ENCODE measurements around the gene CACNA1G. TPM values are rescaled to one million over a fixed set of nuclear protein-coding genes. Genes with fewer than 3 reads are reported as not detected.

Gene CACNA1G
- total and polyA plus RNA-seq, 9 donors = 1.0 to 39.1 (median 4.7) TPM

DNA sequence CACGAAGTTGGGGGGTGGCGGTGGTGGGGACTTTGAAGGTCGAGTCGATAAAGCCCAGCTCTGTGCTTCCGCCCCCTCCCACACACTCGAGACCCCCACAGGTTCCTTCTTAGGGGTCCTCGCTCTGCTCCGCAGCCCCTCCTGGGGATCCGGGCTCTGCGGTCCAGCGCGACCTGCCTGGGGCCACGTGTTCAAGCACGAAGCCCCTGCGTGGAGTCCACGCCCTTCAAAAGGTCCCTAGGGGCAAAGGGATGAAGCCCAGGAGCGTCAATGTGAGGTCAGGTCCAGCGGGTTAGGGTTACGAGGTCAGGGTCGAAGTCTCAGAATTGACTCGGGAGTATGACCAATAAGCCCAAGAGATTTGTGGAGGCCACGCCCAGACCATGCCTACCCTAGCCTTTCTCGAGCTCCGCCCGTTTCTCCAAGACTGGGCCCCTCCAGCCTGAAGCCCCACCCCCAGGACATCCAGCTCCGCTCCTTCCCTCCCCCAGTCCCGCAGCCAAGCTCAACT lies 786 bp upstream of the CACNA1G start:
- H3K9me3 ChIP-seq = no peaks in the 10 kb centered on the region
- WGBS, 3 donors = 2 to 3% (median 2%) methylated on average over 25 to 27 of the region's 27 CpGs
- no peaks in the 10 kb centered on the region for H3K36me3 ChIP-seq
- intact Hi-C loops (cut with DNase I) = no loop called here
- H3K4me3 ChIP-seq = peak overlapping the region; percentile 51
- DNase-seq = peak; percentile 79 to 90 (median 86)
- peaks cover 14% of the 10 kb centered on the region for H3K4me1 ChIP-seq (ENCODE audit: insufficient read depth)
- peak overlapping the region in 1 of 2 donors; percentile 16 for H3K27ac ChIP-seq
- TF ChIP-seq, protein P1, sequence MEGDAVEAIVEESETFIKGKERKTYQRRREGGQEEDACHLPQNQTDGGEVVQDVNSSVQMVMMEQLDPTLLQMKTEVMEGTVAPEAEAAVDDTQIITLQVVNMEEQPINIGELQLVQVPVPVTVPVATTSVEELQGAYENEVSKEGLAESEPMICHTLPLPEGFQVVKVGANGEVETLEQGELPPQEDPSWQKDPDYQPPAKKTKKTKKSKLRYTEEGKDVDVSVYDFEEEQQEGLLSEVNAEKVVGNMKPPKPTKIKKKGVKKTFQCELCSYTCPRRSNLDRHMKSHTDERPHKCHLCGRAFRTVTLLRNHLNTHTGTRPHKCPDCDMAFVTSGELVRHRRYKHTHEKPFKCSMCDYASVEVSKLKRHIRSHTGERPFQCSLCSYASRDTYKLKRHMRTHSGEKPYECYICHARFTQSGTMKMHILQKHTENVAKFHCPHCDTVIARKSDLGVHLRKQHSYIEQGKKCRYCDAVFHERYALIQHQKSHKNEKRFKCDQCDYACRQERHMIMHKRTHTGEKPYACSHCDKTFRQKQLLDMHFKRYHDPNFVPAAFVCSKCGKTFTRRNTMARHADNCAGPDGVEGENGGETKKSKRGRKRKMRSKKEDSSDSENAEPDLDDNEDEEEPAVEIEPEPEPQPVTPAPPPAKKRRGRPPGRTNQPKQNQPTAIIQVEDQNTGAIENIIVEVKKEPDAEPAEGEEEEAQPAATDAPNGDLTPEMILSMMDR (IDR thresholded peaks at IDR 0.05) = peak in 1 of 3 donors; percentile 11
- TF ChIP-seq EP300 (IDR thresholded peaks at IDR 0.05) = no peak
- H3K27me3 ChIP-seq = no peaks in the 10 kb centered on the region

DNA sequence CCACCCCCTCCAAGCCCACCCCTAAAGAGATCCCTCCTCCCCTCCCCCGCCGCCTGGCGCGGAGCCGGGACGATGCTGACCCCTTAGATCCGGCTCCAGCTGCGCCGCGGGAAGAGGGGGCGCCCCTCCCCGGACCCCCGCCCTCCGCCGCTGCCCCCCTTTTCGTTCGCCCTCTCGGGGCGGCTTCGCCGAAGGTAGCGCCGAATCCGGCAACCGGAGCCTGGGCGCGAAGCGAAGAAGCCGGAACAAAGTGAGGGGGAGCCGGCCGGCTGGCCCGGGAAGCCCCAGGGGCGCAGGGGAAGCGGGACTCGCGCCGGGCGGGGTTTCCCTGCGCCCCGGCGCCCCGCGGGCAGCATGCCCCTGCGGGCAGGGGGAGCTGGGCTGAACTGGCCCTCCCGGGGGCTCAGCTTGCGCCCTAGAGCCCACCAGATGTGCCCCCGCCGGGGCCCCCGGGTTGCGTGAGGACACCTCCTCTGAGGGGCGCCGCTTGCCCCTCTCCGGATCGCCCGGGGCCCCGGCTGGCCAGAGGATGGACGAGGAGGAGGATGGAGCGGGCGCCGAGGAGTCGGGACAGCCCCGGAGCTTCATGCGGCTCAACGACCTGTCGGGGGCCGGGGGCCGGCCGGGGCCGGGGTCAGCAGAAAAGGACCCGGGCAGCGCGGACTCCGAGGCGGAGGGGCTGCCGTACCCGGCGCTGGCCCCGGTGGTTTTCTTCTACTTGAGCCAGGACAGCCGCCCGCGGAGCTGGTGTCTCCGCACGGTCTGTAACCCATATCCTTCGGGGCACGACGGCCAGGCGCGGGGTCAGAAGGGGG lies 623 bp downstream of the CACNA1G start:
- peaks cover 17% of the 10 kb centered on the region for H3K4me1 ChIP-seq (ENCODE audit: insufficient read depth)

DNA sequence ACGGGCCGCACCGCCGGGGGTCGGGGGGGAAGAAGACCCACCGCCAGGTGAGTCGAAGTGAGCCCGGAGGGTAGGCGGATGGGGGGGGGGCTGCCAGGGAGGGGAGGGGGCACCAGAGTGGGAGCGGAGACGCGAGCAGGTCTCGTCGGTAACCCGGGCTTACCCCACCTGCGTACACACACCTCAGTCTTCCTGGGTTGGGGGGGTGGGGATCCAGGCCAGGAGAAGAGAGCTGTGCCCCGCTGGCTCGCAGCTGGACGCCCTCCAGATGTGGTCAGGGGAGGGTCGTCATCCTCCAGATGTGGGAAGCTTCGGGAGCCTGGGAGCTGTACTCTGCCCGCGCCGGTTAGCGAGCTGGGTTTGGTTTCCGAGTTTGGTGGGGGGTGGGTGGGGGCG lies 1.2 kb downstream of the CACNA1G start:
- H3K27ac ChIP-seq = peak overlapping the region in 1 of 2 donors; percentile 32
- H3K9me3 ChIP-seq = no peaks in the 10 kb centered on the region
- no peaks in the 10 kb centered on the region for H3K27me3 ChIP-seq
- no peaks in the 10 kb centered on the region for H3K36me3 ChIP-seq
- intact Hi-C loops (cut with DNase I) = no loop called here
- peaks cover 17% of the 10 kb centered on the region for H3K4me1 ChIP-seq (ENCODE audit: insufficient read depth)
- TF ChIP-seq POLR2A (IDR thresholded peaks at IDR 0.05) = no peak
- TF ChIP-seq EP300 (IDR thresholded peaks at IDR 0.05) = no peak
- TF ChIP-seq, protein P1 (IDR thresholded peaks at IDR 0.05) = no peak
- peak overlapping the region; percentile 51 for H3K4me3 ChIP-seq
- 0 to 2% (median 1%) methylated on average over 1 to 27 of the region's 27 CpGs for WGBS, 3 donors
- peak in 1 of 5 donors; percentile 62 for DNase-seq

More for the DNA sequence above, 623 bp downstream of the CACNA1G start:
- intact Hi-C loops (cut with DNase I) = no loop called here
- Histone ChIP-seq H3K9me3 (no peaks in the 10 kb centered on the region), H3K27ac (peak overlapping the region in 1 of 2 donors; percentile 32), H3K36me3 (no peaks in the 10 kb centered on the region), H3K4me3 (peak overlapping the region; percentile 51), H3K27me3 (no peaks in the 10 kb centered on the region)
- DNase-seq = peak in 4 of 5 donors; percentile 64 to 77 (median 74)
- TF ChIP-seq, protein P1 (IDR thresholded peaks at IDR 0.05) = no peak
- TF ChIP-seq EP300 (IDR thresholded peaks at IDR 0.05) = no peak
- no peak for TF ChIP-seq POLR2A (IDR thresholded peaks at IDR 0.05)
- WGBS, 3 donors = 1 to 4% (median 2%) methylated on average over 33 to 82 of the region's 88 CpGs

DNA sequence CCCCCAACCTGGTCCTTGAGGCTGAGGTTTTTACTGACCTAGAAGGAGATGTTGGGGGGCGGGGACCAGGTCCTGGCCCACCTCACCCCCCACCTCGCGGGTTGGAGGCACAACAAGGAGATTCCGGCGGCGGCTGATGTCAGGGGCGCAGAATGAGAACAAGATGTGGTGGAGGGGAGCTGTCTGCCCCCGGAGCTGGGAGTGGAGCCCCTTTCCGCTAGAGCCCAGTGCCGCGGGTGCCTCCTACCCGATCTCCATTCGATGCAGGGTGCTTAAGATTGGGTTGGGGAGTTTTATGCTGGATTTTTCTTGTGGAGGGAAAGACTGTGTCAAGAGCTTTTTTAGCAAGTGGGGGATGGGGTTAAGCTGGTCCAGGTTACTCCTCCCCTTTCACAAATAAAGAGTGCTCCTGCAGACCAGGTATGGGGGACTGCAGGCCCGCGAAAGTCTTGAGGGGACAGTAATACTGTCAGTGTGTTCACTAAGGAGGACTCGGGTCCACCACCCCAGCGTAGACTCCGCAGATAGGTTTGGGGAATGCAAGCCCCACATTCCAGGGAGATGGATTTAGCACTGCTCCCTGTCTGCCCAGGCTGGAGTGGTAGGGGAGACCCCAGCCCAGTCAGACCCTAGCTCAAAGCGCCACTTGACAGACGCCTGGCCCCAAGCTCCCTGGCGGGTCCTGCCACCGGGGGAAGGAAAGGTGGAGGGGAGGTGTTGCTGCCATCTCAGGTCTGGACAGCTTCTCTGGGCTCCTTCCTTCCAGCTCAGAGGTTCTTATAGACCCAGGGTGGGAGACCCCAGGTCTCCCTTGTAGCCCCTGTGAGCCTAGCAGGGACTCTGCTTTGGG lies 2.0 kb downstream of the CACNA1G start:
- no peaks in the 10 kb centered on the region for H3K9me3 ChIP-seq
- H3K27me3 ChIP-seq = no peaks in the 10 kb centered on the region
- TF ChIP-seq EP300 (IDR thresholded peaks at IDR 0.05) = no peak
- no peaks in the 10 kb centered on the region for H3K36me3 ChIP-seq
- H3K4me1 ChIP-seq (ENCODE audit: insufficient read depth) = peaks cover 17% of the 10 kb centered on the region
- no peak overlapping the region for H3K4me3 ChIP-seq
- WGBS, 3 donors = 33 to 37% (median 34%) methylated on average over 21 to 22 of the region's 22 CpGs
- intact Hi-C loops (cut with DNase I) = no loop called here
- DNase-seq = peak in 1 of 5 donors; percentile 61
- no peak overlapping the region for H3K27ac ChIP-seq
